Ishikawa (cell line): Measurements from ENCODE around the gene KCNQ1OT1.

Experiments
- CEBPB ChIP-seq: IDR thresholded peaks from 2 replicates; pipeline ENCODE4 v1.6.1; 2012
- CREB1 ChIP-seq: IDR thresholded peaks from 2 replicates; pipeline ENCODE4 v1.6.1; 2012; ENCODE audit warnings: low read depth
- EGR1 ChIP-seq: IDR thresholded peaks from 2 replicates; pipeline ENCODE4 v1.6.1; 2012
- EP300 ChIP-seq: IDR thresholded peaks from 2 replicates; pipeline ENCODE4 v1.6.1; 2012; ENCODE audit warnings: borderline replicate concordance
- FOXM1 ChIP-seq: IDR thresholded peaks from 2 replicates; pipeline ENCODE4 v1.6.1; 2012; ENCODE audit warnings: low read depth, borderline replicate concordance
- MAX ChIP-seq: IDR thresholded peaks from 2 replicates; pipeline ENCODE4 v1.6.1; 2012
- NFIC ChIP-seq: IDR thresholded peaks from 2 replicates; pipeline ENCODE4 v1.6.1; 2012
- RAD21 ChIP-seq: IDR thresholded peaks from 2 replicates; pipeline ENCODE4 v1.6.1; 2012; ENCODE audit warnings: low read depth
- REST ChIP-seq: IDR thresholded peaks from 2 replicates; pipeline ENCODE4 v1.6.1; 2012; ENCODE audit warnings: low read depth, mild to moderate bottlenecking
- TAF1 ChIP-seq: IDR thresholded peaks from 2 replicates; pipeline ENCODE4 v1.6.1; 2012; ENCODE audit warnings: low read depth, mild to moderate bottlenecking
- TCF12 ChIP-seq: IDR thresholded peaks from 2 replicates; pipeline ENCODE4 v1.6.1; 2012; ENCODE audit warnings: low read depth
- TEAD4 ChIP-seq: IDR thresholded peaks from 2 replicates; pipeline ENCODE4 v1.6.1; 2012
- USF1 ChIP-seq: IDR thresholded peaks from 2 replicates; pipeline ENCODE4 v1.6.1; 2012
- YY1 ChIP-seq: IDR thresholded peaks from 2 replicates; pipeline ENCODE4 v1.6.1; 2012; ENCODE audit warnings: low read depth
- ZBTB7A ChIP-seq: IDR thresholded peaks from 2 replicates; pipeline ENCODE4 v1.6.1; 2012; ENCODE audit warnings: low read depth

KCNQ1OT1 gene

GRCh38 chr11:2675540-2675939 is 24.3 kb downstream of the KCNQ1OT1 start:
- no peak for TF ChIP-seq TEAD4
- no peak for TF ChIP-seq MAX
- TF ChIP-seq USF1, result no peak
- no peak for TF ChIP-seq YY1
- no peak for TF ChIP-seq EGR1
- no peak for TF ChIP-seq TAF1
- no peak for TF ChIP-seq CEBPB
- TF ChIP-seq REST, result no peak
- TF ChIP-seq TCF12, result no peak
- TF ChIP-seq EP300, result no peak
- TF ChIP-seq FOXM1, result no peak
- TF ChIP-seq RAD21, result no peak

- TF ChIP-seq MAX (no peak), EGR1 (no peak), TEAD4 (no peak), RAD21 (no peak), CEBPB (no peak), NFIC (no peak), TCF12 (no peak), TAF1 (no peak), FOXM1 (no peak), EP300 (no peak), USF1 (no peak), REST (no peak), YY1 (no peak), ZBTB7A (no peak), CREB1 (no peak)
Measured at GRCh38 chr11:2674658-2675131, 25.1 kb downstream of the KCNQ1OT1 start.

GRCh38 chr11:2673871-2674471 is 25.8 kb downstream of the KCNQ1OT1 start:
- TF ChIP-seq MAX (no peak), TCF12 (no peak), EGR1 (no peak), RAD21 (no peak), YY1 (no peak), CREB1 (no peak), NFIC (no peak), EP300 (no peak), TAF1 (no peak), FOXM1 (no peak)

GRCh38 chr11:2673250-2673610 is 26.6 kb downstream of the KCNQ1OT1 start:
- no peak for TF ChIP-seq YY1

- no peak for TF ChIP-seq TCF12
- no peak for TF ChIP-seq EGR1
- TF ChIP-seq TAF1, result no peak
- TF ChIP-seq YY1, result no peak
- TF ChIP-seq TEAD4, result no peak
- TF ChIP-seq CEBPB, result no peak
- no peak for TF ChIP-seq CREB1
- TF ChIP-seq ZBTB7A, result no peak
- no peak for TF ChIP-seq RAD21
- TF ChIP-seq REST, result no peak
- no peak for TF ChIP-seq EP300
- TF ChIP-seq FOXM1, result no peak
- TF ChIP-seq MAX, result no peak
- TF ChIP-seq USF1, result no peak
- TF ChIP-seq NFIC, result no peak
Measured at GRCh38 chr11:2672553-2673249, 27.1 kb downstream of the KCNQ1OT1 start.
